ENCODE measurements around the gene REXO1.
"Not testable (repeated sequence)": the region's sequence is repeated elsewhere in the genome, so short reads cannot be mapped to it uniquely, and the experiment has no call there.

The REXO1 gene

DNA sequence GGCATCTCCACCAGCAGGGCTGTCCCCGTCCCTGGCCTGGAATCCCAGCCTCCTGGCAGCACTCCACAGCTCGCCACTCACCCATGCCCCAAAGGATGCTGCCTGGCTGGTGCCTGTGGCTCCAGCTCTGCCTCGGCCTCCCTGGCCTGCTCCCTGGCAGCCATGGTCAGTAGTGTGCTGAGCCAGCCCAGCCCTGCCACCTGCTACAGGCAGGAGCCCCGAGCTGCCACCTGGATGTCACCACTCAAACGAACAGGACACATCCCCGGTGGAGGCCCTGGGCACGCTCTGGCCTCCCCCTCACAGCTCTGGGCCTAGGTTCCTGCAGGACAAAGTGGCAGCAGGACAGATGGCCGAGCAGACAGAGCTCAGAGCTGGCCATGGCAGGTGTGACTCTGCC, 30.3 kb upstream of the REXO1 start:
- H3K4me3 ChIP-seq (ENCODE audit: low read length) = not testable (repeated sequence)

GRCh38 chr19:1877280-1877660, 29.0 kb upstream of the REXO1 start:
- DNase-seq (ENCODE audit: low read depth, low spot score); H3K4me3 ChIP-seq (ENCODE audit: low read length): not testable (repeated sequence)

More for the DNA sequence above, 30.3 kb upstream of the REXO1 start:
- DNase-seq (ENCODE audit: low read depth, low spot score) = not testable (repeated sequence)

DNA sequence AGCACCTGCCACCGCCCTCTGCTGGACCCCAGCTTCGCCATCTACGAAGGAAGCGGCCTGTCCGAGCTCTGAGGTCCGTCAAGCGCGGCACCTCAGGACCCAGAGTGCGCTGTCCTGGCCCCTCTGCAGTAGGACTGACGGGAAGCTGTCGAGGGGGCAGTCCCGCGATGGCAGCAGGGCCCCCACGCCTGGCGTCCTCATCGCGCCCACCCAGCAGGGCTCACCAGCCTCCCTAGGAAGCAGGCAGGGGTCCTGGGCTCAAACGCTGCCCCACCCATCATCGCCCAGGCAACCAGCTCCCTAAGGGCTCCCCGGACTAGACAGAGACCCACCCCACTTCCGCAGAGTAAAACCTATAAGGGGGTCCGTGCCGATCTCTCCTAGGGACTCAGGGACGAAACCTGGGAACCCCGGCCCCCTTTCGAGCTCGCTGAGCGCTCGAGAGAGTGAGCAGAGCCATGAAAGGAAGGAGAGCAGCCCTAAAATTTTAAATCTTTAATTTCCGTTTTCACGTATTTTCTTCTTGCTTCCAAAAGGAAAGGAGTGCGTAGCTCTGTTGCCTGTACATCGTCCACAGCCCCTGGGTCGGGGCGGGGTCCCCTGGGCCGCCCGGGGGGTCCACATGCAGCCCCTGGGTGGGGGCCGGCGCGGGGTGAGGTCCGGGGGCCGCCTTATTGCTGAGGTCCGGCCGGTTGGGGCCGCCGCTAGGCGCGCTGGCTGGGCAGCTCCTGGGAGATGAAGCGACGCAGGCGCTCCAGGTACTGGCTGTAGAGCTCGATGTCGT, 28.4 kb upstream of the REXO1 start:
- not testable (repeated sequence) for DNase-seq (ENCODE audit: low read depth, low spot score)
- H3K4me3 ChIP-seq (ENCODE audit: low read length) = peak overlapping the region; percentile 94

GRCh38 chr19:1875646-1876495, 27.6 kb upstream of the REXO1 start:
- peak; percentile 74 for DNase-seq (ENCODE audit: low read depth, low spot score)
- peak overlapping the region; percentile 94 for H3K4me3 ChIP-seq (ENCODE audit: low read length)

DNA sequence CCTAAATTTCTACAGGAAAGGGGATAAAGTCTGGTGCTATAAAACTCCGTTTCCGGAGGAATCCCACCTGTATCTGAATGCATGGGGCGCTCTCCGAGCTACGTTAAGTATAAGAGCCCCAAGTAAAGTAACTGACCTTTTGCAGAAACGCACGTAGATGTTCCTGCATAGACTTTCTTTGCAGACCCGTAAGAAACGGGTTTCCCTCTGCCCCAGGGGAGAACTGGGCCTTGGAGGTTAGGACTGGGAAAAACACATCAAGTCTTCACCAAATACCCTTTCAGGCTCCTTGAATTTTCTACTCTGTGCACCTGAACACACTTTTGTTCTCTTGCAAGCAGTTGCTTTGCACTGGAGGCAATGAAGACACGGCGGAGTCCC, 27.0 kb upstream of the REXO1 start:
- DNase-seq (ENCODE audit: low read depth, low spot score) = not testable (repeated sequence)
- peak overlapping the region; percentile 94 for H3K4me3 ChIP-seq (ENCODE audit: low read length)

DNA sequence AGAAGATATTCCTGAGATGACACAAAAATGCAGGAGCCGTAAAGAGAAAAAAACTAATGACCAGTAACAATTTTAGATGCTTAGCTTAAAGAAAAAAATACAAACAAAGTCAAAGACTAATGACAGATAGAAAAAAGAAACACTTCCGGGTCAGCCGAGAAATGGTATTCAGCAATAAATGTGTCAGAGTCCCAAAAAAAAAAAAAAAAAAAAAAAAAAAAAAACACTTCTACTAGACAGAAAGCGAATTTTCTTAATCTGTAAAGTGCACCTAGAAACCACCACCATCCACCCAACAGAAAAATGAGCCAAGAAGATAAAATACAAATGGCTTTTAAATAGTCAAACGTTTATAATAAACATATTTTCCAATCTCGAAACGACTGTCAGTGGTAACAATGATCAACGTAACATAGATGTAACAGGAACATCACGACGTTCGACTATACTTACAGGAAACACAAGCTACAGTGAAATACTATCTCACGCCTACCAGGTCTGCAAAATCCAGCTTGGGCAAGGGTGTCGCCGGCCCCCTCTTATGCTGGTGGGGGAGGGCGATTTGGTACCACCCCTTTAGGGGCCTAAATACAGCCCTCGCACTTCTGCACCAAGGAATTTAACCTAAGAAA, 26.4 kb upstream of the REXO1 start:
- DNase-seq (ENCODE audit: low read depth, low spot score) = no peak

DNA sequence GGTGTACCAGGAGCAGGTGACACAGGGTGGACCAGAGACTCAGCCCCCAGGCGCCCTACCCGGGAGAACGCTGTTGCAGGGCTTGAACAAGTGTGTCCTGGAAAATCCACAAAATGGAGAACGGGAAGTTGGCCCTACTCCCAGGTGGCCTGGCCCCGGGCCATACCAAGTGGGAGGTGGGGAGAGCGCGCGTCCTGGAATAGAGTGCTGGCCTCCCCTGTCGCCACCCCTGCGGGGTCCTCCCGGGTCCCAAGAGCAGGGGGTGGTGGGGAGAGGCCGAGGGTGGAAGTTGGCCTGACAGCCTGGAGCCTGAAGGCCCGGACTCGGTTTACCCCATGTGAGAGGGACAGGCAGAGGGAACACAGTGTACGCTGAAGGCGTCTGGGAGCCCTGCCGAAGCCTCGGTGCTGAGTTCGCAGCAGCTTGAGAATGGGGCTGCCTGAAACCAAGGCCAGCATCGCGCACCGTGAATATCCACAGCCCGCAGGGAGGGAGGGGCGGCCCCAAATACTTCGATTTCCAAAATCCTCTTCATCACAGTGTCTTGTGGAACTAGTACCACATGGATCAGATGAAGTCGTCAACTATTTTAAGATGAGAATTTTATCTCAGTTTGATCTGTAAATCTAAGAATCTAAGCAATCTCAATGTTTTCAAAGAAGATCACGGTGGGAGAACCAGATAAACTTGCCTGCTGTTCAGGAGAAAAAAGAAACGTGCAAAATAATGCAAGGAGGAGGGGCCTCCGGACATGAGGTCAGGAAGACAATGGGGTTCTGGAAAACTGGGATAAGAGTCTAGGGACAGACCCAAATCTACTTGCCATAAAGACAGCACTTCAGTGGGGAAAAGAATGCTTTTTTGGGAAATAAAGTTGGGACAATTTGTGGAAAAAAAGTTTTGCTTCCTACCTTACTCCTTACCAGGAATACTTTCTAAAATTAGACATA, 25.5 kb upstream of the REXO1 start:
- DNase-seq (ENCODE audit: low read depth, low spot score) = no peak
- peak overlapping the region; percentile 94 for H3K4me3 ChIP-seq (ENCODE audit: low read length)

More for the DNA sequence above, 26.4 kb upstream of the REXO1 start:
- peak overlapping the region; percentile 94 for H3K4me3 ChIP-seq (ENCODE audit: low read length)

GRCh38 chr19:1872807-1873523, 24.7 kb upstream of the REXO1 start:
- H3K4me3 ChIP-seq (ENCODE audit: low read length) = no peak overlapping the region
- no peak for DNase-seq (ENCODE audit: low read depth, low spot score)

- DNase-seq (ENCODE audit: low read depth, low spot score) = no peak
- no peak overlapping the region for H3K4me3 ChIP-seq (ENCODE audit: low read length)
These were observed 23.3 kb upstream of the REXO1 start for GRCh38 chr19:1871630-1872029.

DNA sequence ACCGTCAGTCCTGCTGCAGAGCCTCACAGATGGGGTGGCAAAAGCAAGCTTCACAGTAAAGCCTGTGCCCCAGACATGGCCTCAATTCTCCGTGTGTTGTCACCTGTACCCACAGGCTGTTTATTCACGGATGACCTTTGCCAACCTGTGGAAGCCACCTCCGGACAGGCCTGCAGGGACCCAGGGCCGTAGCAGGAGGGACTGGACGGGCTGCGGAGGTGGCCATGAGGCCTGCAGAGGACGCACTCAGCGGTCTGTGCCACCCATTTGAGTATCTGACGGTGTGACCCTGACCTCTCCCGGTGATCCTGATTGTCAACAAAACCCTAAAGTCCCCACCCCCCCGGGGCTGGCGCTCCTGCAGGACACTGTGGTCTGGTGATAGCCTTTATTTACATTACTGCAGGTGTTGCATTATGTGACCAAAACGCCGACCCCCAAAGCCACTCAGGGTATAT, 22.9 kb upstream of the REXO1 start:
- H3K4me3 ChIP-seq (ENCODE audit: low read length) = no peak overlapping the region
- DNase-seq (ENCODE audit: low read depth, low spot score) = no peak

DNA sequence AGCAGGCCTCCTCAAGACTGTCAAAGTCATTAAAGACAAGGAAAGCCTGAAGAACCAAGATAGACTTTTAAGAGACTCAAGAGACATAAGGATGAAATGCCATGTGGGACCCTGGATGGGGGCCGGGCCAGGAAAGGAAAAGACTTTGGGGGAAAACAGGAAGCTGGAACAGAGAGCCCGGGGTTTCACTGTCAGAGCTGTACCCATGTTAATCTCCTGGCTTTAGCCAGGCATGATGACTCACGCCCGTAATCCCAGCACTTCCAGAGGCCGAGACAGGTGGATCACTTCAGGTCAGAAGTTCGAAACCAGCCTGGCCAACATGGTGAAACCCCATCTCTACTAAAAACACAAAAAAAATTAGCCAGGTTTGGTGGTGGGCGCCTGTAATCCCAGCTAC, 20.7 kb upstream of the REXO1 start:
- H3K4me3 ChIP-seq (ENCODE audit: low read length) = no peak overlapping the region
- no peak for DNase-seq (ENCODE audit: low read depth, low spot score)

GRCh38 chr19:1867349-1867724, 19.1 kb upstream of the REXO1 start:
- DNase-seq (ENCODE audit: low read depth, low spot score) = no peak
- no peak overlapping the region for H3K4me3 ChIP-seq (ENCODE audit: low read length)

GRCh38 chr19:1866693-1867348, 18.5 kb upstream of the REXO1 start:
- DNase-seq (ENCODE audit: low read depth, low spot score) = no peak
- H3K4me3 ChIP-seq (ENCODE audit: low read length) = no peak overlapping the region

- peak overlapping the region; percentile 70 for H3K4me3 ChIP-seq (ENCODE audit: low read length)
- DNase-seq (ENCODE audit: low read depth, low spot score) = no peak
These were observed 17.1 kb upstream of the REXO1 start for GRCh38 chr19:1865172-1866010.

GRCh38 chr19:1864480-1865171, 16.3 kb upstream of the REXO1 start:
- peak overlapping the region; percentile 70 for H3K4me3 ChIP-seq (ENCODE audit: low read length)
- no peak for DNase-seq (ENCODE audit: low read depth, low spot score)

Measured in Jurkat, Clone E6-1 (cell line).